Activated CD4-positive, alpha-beta T cell treated with anti-CD3 and anti-CD28 coated beads, Interleukin-2, amount 10 ng/mL, durations not matched to agents 7 days and 5 days (primary cell): ENCODE measurements around the gene PNPLA2. TPM values are rescaled to one million over a fixed set of nuclear protein-coding genes. Genes with fewer than 3 reads are reported as not detected.

Experiments used
- CTCF ChIA-PET: fragments of 350-600 bp; sonication (Branson Sonifier 250); formaldehyde crosslinking; loops from one replicate; lab custom pipeline; 2021; ENCODE audit warnings: antibody characterized with exemption; lab: Charles Lee
- POLR2A ChIA-PET: fragments of 350-600 bp; sonication (Branson Sonifier 250); formaldehyde crosslinking; loops from one replicate; lab custom pipeline; 2021; ENCODE audit warnings: antibody characterized with exemption; lab: Charles Lee
- DNase-seq: peaks from one replicate; pipeline ENCODE4 v3.0.0-alpha.2; 2020
- H3K27ac Mint-ChIP-seq: one replicate; pipeline ENCODE4 v1.8.0; 2021; ENCODE audit warnings: mild to moderate bottlenecking, moderate library complexity, mixed read lengths
- H3K27me3 Mint-ChIP-seq: one replicate; pipeline ENCODE4 v1.8.0; 2021; ENCODE audit warnings: mixed read lengths
- H3K36me3 Mint-ChIP-seq: one replicate; pipeline ENCODE4 v1.8.0; 2021; ENCODE audit warnings: low read depth, mixed read lengths
- H3K4me1 Mint-ChIP-seq: one replicate; pipeline ENCODE4 v1.8.0; 2021; ENCODE audit warnings: mixed read lengths
- H3K4me3 Mint-ChIP-seq: one replicate; pipeline ENCODE4 v1.8.0; 2021; ENCODE audit warnings: mild to moderate bottlenecking, moderate library complexity, mixed read lengths
- H3K9me3 Mint-ChIP-seq: one replicate; pipeline ENCODE4 v1.8.0; 2021; ENCODE audit warnings: mixed read lengths
- total RNA-seq, 2 experiments: library from RNA; stranded (reverse); gene quantifications; one replicate each; pipeline ENCODE4 v1.2.3, GENCODE V29; 2021

The PNPLA2 gene
- total RNA-seq, 2 experiments from 2014 or later, result 68.9 to 71.9 TPM

DNA sequence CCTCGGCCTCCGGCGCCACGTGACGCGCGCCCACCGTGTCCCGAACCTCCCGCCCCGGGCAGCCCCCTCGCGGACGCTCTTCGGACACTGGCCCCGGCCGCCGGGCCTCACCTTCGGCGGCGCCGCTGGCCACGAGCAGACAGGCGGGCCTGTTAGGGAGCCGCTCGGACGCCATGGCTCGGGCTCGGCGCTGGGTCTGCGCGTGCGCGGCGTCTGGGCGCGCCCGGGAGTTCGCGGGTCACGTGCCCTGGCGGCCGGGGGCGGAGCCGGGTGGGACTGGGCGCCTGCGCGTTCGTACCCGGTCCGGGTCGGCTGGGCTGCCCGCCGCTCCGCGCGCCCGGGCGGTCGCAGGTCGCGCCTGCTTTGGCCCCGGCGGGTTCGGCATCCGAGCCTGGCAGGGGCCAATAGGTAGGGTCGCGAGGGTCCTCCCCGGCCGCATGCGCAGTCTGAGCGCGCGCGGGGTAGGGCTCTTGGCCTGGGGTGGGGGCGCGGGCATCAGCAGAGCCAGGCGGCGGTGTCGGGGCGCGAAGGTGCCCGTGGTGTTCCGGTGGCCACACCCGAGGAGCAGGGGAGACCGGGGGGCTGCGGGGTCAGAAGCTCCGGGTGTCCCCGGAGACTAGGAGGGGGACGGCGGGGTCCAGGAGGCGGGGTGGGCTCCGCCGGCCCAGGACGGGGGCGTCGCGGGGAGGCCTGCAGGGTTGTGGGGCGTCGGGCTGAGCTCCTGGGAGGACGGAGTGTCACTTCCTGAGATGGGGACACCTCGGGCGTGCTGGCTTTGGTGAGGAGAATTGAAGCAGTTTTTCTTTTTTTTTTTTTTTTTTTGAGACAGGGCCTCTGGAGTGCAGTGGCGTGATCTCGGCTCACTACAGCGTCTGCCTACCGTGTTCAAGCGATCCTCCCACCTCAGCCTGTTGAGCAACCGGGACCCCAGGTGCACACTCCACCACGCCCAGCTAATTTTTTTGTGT, 41.1 kb upstream of the PNPLA2 start, which contains the start of gene GATD1:
TSS of gene GATD1 (minus strand) at position 200 of the 968 bp plus-strand sequence. CDS start at position 175, 25 bp downstream.
- no peaks in the 10 kb centered on the region for H3K27me3 Mint-ChIP-seq
- H3K4me3 Mint-ChIP-seq, result peak within 1 kb of the TSS; percentile 83
- peaks cover 25% of the 10 kb centered on the region for H3K4me1 Mint-ChIP-seq
- H3K36me3 Mint-ChIP-seq, result peaks cover 4% of the 10 kb centered on the region
- ChIA-PET POLR2A (interaction anchor here (1.3 kb wide), 1 partner anchor 13 kb away, joined by 4 read pairs; no protein-coding TSS in a partner anchor), CTCF (interaction anchor here (0.6 to 0.9 kb wide), 8 partner anchors 14 to 165 kb away, joined by 3 to 6 read pairs (median 3); no protein-coding TSS in a partner anchor)
- no peaks in the 10 kb centered on the region for H3K9me3 Mint-ChIP-seq
- DNase-seq, result peak; percentile 94
- peak within 1 kb of the TSS; percentile 91 for H3K27ac Mint-ChIP-seq

DNA sequence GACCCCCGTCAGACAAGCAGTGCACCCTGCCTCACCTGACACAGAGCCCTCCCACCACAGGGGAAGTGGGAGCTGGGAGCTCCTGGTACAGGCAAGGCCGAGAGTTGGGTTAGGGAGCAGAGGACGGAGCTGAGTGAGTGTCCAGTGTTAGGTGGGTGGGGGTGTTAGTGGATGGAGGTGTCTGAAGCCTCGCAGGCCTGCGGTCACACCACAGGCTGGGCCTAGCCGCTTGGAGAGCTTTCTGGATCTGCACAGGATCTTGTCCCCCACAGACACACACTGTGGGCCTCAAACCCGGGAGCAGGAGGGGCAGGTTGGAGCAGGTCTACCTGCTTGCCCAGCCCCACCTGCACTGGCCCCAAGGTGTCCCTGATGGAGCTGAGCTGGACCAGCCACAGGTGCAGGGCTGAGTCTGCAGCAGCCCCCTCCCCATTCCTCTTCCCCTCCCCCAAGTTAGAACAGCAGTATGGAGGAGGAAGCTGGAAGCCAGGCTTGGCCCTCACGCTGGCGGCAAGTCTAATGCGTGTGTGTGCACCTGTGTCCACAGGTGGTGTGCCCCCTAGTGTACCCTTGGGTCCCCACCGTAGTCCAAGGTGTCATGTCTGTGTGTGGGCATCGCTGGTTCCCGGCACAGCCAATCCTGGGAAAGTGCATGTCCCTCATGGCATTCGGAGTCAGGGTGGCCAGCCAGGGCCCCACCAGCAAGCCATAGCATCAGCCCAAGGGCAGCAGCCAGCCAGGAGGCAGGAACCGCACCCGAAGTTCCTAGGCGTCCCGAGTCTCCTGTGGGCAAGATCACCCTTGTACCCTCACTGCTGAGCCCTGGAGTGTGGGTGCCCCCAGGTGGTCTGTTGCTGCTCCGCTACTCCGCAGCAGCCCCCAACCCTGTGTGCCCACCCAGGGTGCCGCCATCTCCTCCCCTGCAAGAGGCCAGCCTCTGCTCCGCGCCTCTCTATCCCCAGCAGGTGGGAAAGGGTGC, 39.4 kb upstream of the PNPLA2 start:
- peaks cover 31% of the 10 kb centered on the region for H3K4me1 Mint-ChIP-seq
- ChIA-PET CTCF (interaction anchor here (0.7 to 1.1 kb wide), 2 partner anchors 52 to 260 kb away, joined by 3 to 5 read pairs; no protein-coding TSS in a partner anchor), POLR2A (no interaction called here)
- peak overlapping the region; percentile 46 for H3K27ac Mint-ChIP-seq
- peak overlapping the region; percentile 30 for H3K4me3 Mint-ChIP-seq
- DNase-seq, result no peak
- H3K27me3 Mint-ChIP-seq, result no peaks in the 10 kb centered on the region
- peaks cover 10% of the 10 kb centered on the region for H3K36me3 Mint-ChIP-seq
- H3K9me3 Mint-ChIP-seq, result no peaks in the 10 kb centered on the region

DNA sequence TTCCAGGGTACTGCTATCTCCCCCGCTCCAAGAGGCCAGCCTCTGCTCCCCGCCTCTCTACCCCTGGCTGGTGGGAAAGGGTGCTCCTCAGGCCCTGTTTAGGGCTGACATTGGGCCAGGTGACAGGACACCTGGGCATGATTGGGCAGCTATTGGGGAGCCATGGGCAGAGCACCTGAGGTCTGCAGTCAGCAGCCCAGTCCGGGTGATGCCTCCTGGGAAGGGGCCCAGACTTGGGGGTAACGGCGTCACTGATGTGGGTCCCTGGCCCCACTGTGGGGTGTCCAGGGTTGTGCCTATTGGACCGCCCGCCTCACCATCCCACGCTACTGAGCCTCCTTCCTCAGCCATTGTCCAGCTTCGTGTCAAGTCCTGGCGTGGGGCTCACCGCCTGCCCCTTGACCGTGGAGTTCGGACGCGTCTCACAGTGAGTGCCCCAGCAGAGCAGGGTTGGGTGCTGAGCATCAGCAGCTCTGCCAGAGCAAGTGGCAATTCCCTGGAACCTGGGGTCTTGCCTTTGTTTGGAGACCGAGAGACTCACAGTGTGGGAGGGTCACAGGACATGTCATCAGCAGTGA, 38.7 kb upstream of the PNPLA2 start:
- H3K4me1 Mint-ChIP-seq, result peaks cover 26% of the 10 kb centered on the region
- CTCF ChIA-PET, result no interaction called here
- peaks cover 10% of the 10 kb centered on the region for H3K36me3 Mint-ChIP-seq
- no peaks in the 10 kb centered on the region for H3K9me3 Mint-ChIP-seq
- no peak overlapping the region for H3K27ac Mint-ChIP-seq
- H3K27me3 Mint-ChIP-seq, result no peaks in the 10 kb centered on the region
- no peak for DNase-seq
- POLR2A ChIA-PET, result no interaction called here
- H3K4me3 Mint-ChIP-seq, result peak overlapping the region; percentile 13

DNA sequence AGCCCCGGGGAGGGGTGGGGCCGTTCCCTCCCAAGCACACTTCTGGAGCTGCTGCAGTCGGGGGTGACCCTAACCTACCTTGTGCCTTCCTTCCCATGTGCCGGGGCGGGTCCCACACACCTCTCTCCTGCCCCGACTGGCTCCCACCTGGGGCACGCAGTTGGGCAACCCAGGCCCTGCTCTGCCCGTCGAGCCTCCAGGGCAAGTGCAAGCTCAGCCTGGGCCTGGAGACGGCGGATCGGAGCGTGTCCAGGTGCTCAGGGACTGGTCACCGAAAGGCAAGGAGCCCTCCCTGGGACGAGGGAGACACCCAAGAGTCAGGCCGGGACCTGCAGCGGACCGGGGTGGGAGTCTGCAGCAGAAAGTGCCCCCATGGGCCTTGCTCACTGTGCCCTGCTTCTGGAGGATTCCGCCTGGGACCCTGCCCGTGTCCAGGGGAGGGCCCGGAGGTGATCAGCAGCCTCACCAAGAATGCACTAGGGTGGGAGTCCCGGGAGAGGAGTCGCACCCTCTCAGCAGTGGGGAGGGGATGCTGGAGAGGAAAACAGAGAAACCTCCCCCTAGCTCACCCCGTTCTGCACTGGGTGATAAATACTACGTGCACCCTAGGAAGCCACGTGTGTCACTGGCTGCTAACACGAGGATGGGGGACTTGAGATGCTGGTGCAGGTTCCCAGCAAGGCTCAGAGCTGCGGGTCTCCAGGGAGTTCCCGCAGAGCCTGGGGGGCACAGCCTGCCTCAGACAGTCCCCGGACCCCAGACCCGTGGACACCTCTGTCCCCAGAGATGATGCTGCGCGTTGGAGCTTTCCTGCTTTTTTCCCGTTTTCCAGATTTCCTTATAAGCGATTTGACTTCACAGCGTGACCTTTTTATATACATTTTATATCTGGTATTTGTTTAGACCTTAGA, 36.2 kb upstream of the PNPLA2 start:
- Mint-ChIP-seq H3K4me3 (no peak overlapping the region), H3K9me3 (no peaks in the 10 kb centered on the region), H3K36me3 (peaks cover 7% of the 10 kb centered on the region), H3K27ac (no peak overlapping the region), H3K4me1 (peaks cover 15% of the 10 kb centered on the region), H3K27me3 (no peaks in the 10 kb centered on the region)
- ChIA-PET CTCF (interaction anchor here (0.6 kb wide), 1 partner anchor 70 kb away, joined by 3 read pairs; no protein-coding TSS in a partner anchor), POLR2A (no interaction called here)
- DNase-seq, result no peak

DNA sequence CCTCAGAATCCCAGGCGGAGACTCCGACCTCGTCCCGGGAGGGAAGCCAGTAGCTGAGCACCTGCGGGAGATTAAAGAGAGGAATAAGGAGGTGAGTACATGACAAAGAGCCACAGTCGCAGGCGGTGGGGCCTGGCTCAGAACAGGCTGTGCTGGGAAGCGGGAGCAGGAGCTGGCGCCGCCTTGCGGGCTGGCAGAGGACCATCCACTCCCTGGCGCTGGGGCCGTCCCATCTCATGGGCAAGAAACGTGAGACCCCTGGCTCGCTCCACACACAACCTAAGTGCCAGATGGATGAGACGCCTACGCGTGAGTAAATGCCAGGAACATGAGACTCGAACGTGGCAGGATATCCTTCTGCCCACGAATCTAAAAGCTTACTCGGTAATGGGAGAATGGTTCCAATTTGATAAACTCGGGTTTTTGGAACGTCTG, 35.1 kb upstream of the PNPLA2 start:
- Mint-ChIP-seq H3K4me1 (peaks cover 18% of the 10 kb centered on the region), H3K27me3 (no peaks in the 10 kb centered on the region), H3K36me3 (peaks cover 7% of the 10 kb centered on the region), H3K27ac (no peak overlapping the region), H3K9me3 (no peaks in the 10 kb centered on the region), H3K4me3 (no peak overlapping the region)
- ChIA-PET POLR2A (no interaction called here), CTCF (interaction anchor here (1.0 kb wide), 1 partner anchor 11 kb away, joined by 3 read pairs; no protein-coding TSS in a partner anchor)
- DNase-seq, result peak; percentile 40

DNA sequence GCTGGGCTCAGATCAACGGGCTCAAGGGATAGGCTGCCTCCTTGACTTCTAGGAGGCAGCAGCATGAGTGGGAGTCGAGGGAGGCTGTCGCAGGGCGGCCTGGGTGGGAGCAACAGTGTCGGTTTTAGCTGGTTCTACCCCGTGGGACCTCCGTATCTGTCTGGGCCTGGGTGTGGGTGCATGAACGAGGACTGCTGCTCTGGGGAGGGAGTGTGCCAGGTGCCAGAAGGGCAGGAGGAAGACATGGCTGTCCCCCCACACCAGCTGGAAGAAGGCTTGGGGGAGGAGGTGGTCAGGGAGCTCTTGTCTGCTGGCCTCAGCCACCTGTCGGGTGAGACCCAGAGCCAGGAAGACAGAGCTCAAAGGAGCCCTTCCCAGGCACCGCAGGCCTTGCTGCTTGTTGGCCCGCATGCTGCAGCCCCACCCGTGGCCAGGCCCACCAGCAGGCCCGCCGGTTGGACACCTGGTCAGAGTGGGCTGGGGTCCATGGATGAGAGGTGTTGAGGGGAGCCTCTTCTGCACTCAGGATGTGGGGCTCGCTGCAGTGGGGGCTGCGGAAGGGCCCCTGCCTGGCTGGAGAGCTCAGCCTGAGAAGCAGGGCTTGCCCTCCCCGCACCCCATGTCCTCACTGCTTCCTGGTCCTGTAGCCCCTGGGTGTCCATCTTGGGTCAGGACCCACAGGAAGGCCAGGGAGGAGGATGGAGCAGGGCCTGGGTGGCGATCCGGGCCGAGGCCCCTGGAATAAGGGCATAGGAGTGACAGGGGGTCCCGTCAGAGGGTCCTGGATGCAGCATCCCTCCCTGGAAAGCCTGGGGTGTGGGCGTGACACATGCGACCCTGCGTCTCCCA, 32.3 kb upstream of the PNPLA2 start:
- DNase-seq, result no peak
- CTCF ChIA-PET, result interaction anchor here (0.6 to 1.6 kb wide), 4 partner anchors 18 to 208 kb away, joined by 3 to 4 read pairs (median 3); partner anchors contain the start of genes DEAF1 and TMEM80
- Mint-ChIP-seq H3K27ac (no peak overlapping the region), H3K9me3 (no peaks in the 10 kb centered on the region), H3K36me3 (peaks cover 10% of the 10 kb centered on the region), H3K27me3 (no peaks in the 10 kb centered on the region), H3K4me3 (no peak overlapping the region), H3K4me1 (peaks cover 11% of the 10 kb centered on the region)
- POLR2A ChIA-PET, result no interaction called here

DNA sequence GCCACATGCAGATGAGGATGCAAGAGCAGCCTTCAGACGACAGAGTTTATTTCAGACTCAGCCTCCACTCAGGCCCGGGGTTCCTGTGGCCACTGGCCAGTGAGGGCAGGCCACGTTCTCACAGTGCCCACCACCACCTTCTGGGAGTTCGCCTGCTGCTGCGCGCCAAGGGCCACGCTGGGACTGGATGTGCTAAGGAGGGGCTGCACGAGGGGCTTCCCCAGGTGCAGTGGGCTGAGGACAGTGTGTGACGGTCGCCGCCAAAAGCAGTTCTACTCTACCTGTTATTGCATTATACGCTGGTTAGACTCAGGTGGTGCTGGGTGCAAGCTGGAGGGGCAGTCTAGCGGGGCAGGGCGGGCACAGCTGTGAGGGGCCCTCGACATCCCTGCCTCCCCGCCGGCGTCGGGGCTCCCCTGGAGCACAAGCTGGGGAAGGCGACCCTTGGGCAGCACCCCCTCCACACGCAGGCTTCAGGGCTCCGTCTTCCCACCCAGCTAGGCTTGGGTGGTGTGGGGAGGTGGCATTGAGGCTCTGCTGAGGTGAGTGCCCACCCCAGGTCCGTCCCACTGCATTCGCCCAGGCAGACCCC, 31.5 kb upstream of the PNPLA2 start:
- no peaks in the 10 kb centered on the region for H3K9me3 Mint-ChIP-seq
- no peaks in the 10 kb centered on the region for H3K27me3 Mint-ChIP-seq
- POLR2A ChIA-PET, result no interaction called here
- no peak for DNase-seq
- peaks cover 10% of the 10 kb centered on the region for H3K36me3 Mint-ChIP-seq
- H3K27ac Mint-ChIP-seq, result no peak overlapping the region
- CTCF ChIA-PET, result interaction anchor here (0.6 kb wide), 1 partner anchor 209 kb away, joined by 3 read pairs; no protein-coding TSS in a partner anchor
- peaks cover 11% of the 10 kb centered on the region for H3K4me1 Mint-ChIP-seq
- no peak overlapping the region for H3K4me3 Mint-ChIP-seq

DNA sequence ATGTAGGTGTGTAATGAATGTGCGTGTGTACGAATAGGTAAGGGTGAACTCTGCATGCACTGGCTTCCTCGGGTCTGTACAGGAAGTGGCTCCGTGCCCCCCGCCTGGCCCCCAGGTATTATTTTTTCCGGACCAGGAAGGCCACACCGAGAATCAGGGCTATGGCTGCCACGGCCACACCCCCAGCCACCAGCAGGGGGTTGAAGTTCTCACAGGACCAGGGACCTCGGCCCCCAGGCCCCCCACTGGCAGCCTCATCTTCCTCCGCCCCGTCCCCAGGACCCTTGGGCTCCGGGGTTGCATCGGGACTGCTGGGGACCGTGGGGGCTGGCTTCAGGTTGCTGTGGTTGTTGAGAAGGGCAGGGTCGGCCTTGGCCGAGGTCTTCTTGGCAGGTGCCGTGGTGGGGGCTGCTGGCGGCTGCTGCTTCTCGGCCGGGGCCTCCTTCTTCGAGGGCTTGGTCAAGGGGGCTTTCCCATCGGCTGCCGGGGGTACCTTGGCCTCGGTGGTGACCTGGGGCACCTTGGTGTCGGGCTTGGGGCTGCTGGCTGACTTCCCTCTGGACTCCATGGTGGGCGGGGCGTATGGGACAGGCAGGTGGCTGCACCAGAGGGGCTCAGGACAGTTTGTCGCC, 30.6 kb upstream of the PNPLA2 start:
- no peak for DNase-seq
- Mint-ChIP-seq H3K27me3 (no peaks in the 10 kb centered on the region), H3K9me3 (no peaks in the 10 kb centered on the region), H3K27ac (no peak overlapping the region), H3K4me1 (peaks cover 11% of the 10 kb centered on the region), H3K36me3 (peaks cover 10% of the 10 kb centered on the region), H3K4me3 (no peak overlapping the region)
- ChIA-PET POLR2A (no interaction called here), CTCF (no interaction called here)

DNA sequence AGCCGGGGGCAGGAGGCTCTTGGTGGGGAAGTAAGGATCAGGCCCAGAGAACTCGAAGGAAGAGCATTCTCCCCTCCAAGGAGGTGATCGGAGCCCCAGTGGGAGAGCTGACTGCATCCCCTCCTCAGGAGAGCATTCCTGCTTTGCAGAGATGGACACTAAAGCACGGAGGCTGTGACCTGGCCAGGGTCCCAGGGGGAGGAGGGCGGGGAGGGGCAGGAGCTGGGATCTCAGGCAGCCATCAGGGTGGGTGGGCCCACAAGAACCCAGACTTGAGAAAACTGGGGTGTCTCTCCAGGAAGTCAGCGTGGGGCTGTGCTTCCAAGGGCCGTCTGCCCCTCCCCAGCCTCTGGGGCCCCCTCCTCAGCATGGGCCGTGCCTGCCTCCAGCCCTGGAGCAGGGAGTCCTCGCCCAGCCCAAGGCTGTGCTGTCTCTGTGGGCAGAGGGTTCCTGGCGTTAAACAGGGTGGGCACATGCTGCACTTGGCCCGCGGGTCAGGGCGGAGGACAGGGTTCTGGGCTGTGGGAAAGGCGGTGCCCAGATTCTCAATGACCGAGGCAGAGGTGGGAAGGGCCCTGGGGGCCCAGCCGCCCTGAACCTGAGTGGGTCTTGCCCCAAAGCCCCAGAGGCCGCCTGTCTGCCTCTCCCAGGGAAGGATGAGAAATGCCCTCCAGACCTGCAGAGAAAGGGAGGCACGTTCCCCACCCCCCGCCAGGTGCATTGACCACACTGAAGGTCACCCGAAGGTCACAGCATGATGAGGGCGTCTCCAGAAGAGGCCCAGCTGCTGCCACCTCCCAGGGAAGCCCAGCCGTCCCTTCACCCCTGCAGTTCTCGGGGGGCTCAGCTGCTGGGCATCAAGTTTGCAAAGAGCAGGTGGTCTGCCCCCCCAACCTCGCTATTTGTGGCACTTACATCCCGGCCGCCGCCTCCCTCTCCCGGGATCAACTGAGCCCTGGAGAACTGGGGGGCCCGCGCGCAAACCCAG, 29.5 kb upstream of the PNPLA2 start:
- ChIA-PET CTCF (interaction anchor here (1.1 kb wide), 1 partner anchor 30 kb away, joined by 3 read pairs; the partner anchor contains the start of gene PNPLA2), POLR2A (no interaction called here)
- Mint-ChIP-seq H3K27me3 (no peaks in the 10 kb centered on the region), H3K27ac (no peak overlapping the region), H3K9me3 (no peaks in the 10 kb centered on the region), H3K4me3 (no peak overlapping the region), H3K4me1 (peaks cover 9% of the 10 kb centered on the region), H3K36me3 (peaks cover 4% of the 10 kb centered on the region)
- DNase-seq, result no peak
